Lung (tissue), 12 donors: ENCODE data around the gene PTPRJ. TPM values are rescaled to one million over a fixed set of nuclear protein-coding genes. Genes with fewer than 3 reads are reported as not detected.
A peak's percentile ranks its signal among the peaks of the same experiment; 100 is the strongest.

Source experiments
- ATAC-seq: fragments of 200-7000 bp; cut with Tn5 transposase; one replicate; pipeline ENCODE4 v1.9.1; 2020; ENCODE audit warnings: moderate number of reproducible peaks; ENCODE audit not compliant: insufficient read depth, low FRiP score
- DNase-seq, 3 donors: peaks; one replicate each; pipeline ENCODE4 v3.0.0-alpha.2; 2013 to 2017
- H3K27ac ChIP-seq, 2 donors: one replicate each; pipeline ENCODE4 v1.5.1; 2013; ENCODE audit warnings: mild to moderate bottlenecking in 2 of 2, moderate library complexity in 2 of 2, control low read depth in 1 of 2, inconsistent platforms in 1 of 2, low read depth in 1 of 2, low read length in 1 of 2
- H3K27me3 ChIP-seq, 3 donors: one replicate each; pipeline ENCODE4 v1.5.1; 2013; ENCODE audit warnings: low read length in 2 of 3; ENCODE audit not compliant: control insufficient read depth in 3 of 3, insufficient read depth in 3 of 3
- H3K36me3 ChIP-seq, 4 donors: one replicate each; pipeline ENCODE4 v1.5.1; 2013; ENCODE audit warnings: low read length in 4 of 4, mild to moderate bottlenecking in 1 of 4, moderate library complexity in 1 of 4; ENCODE audit not compliant: control insufficient read depth in 4 of 4, insufficient read depth in 4 of 4
- H3K4me1 ChIP-seq, 5 donors: one replicate each; pipeline ENCODE4 v1.5.1; 2013; ENCODE audit warnings: low read length in 5 of 5, mild to moderate bottlenecking in 2 of 5, moderate library complexity in 1 of 5; ENCODE audit not compliant: control insufficient read depth in 5 of 5, insufficient read depth in 5 of 5
- H3K4me3 ChIP-seq: one replicate; pipeline ENCODE4 v1.5.1; 2013; ENCODE audit warnings: mild to moderate bottlenecking, control low read depth, moderate library complexity
- H3K9ac ChIP-seq, 2 donors: one replicate each; pipeline ENCODE4 v1.5.1; 2013; ENCODE audit warnings: low read length in 2 of 2, control low read depth in 1 of 2; ENCODE audit not compliant: insufficient read depth in 1 of 2
- H3K9me3 ChIP-seq, 4 donors: one replicate each; pipeline ENCODE4 v1.5.1; 2013; ENCODE audit warnings: low read length in 3 of 4, mild to moderate bottlenecking in 1 of 4, moderate library complexity in 1 of 4; ENCODE audit not compliant: control insufficient read depth in 4 of 4, insufficient read depth in 3 of 4
- WGBS, 2 donors: extraction: QIAGEN DNeasy Blood & Tissue Kit; methylation state at CpG; one replicate each; pipeline ENCODE4 v1.1.7; 2013; 5-methylcytosine and 5-hydroxymethylcytosine counted together
- polyA plus RNA-seq, 2 donors: library from polyadenylated mRNA; stranded (reverse); fragments of 200-250 nt; gene quantifications; one replicate each; pipeline ENCODE4 v1.2.1, GENCODE V29; 2013
- total RNA-seq, 2 donors: library from RNA; depleted of rRNA in 1 of 2; stranded (reverse); fragments of >200 nt in 1 of 2; gene quantifications; one replicate each; pipeline ENCODE4 v1.2.1, GENCODE V29; 2014 to 2021
- TF ChIP-seq, protein P1 (sequence below): IDR thresholded peaks from 2 replicates; pipeline ENCODE4 v1.5.1; 2012; ENCODE audit warnings: mild to moderate bottlenecking; ENCODE audit errors: control extremely low read depth, extremely low read depth
- donor health status: control.
- donor health status: control.
- donor health status: Bipolar disorder and iron deficiency.
- donor health status: healthy.
- donor health status: DM: yes; HTN: yes; CAD: no.

The PTPRJ gene
- total and polyA plus RNA-seq, 4 donors, result 3.9 to 51.4 (median 32.0) TPM

DNA sequence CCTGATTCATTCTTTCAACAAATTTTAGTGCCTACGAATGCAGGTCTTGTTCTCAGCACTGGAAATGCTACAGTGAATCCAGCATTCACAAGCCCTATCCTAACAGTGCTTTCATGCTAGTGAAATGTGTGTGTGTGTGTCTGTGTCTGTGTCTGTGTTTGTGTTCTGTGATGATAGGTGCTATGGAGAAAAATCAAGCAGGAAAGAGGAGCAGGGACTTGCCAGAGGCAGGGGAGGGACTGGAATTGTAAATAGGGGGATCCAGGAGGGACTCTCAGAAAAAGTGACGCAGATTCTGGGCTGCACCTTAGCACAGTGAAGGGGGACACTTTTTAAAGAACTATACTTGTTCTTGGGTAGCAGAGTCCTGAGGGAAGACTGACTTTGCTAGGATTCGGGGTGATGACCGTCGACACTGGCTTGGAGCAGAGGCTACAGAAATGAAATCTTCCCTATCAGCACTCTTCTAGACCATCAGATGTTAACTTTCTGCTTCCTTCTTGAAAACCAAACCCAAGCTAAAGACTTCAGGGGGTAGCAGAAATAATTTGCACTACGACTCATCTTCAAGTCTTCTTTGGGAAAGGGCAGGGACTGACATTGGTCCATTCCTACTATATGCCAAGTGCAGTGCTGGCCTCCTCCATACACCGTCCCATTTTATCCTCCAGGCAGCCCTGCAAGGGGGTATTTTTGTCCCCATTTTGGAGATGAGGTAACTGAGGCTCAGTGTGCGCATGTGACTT is 39.3 kb upstream of the PTPRJ start:
- TF ChIP-seq, protein P1, sequence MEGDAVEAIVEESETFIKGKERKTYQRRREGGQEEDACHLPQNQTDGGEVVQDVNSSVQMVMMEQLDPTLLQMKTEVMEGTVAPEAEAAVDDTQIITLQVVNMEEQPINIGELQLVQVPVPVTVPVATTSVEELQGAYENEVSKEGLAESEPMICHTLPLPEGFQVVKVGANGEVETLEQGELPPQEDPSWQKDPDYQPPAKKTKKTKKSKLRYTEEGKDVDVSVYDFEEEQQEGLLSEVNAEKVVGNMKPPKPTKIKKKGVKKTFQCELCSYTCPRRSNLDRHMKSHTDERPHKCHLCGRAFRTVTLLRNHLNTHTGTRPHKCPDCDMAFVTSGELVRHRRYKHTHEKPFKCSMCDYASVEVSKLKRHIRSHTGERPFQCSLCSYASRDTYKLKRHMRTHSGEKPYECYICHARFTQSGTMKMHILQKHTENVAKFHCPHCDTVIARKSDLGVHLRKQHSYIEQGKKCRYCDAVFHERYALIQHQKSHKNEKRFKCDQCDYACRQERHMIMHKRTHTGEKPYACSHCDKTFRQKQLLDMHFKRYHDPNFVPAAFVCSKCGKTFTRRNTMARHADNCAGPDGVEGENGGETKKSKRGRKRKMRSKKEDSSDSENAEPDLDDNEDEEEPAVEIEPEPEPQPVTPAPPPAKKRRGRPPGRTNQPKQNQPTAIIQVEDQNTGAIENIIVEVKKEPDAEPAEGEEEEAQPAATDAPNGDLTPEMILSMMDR, result no peak
- Histone ChIP-seq H3K36me3 (no peaks in the 10 kb centered on the region), H3K4me3 (no peak overlapping the region), H3K27me3 (no peaks in the 10 kb centered on the region), H3K9ac (no peak overlapping the region), H3K4me1 (peaks cover 0 to 3% (median 0%) of the 10 kb centered on the region in 5 donors), H3K9me3 (no peaks in the 10 kb centered on the region), H3K27ac (no peak overlapping the region)
- ATAC-seq (no peak), DNase-seq (no peak)
- WGBS, 2 donors, result 93 to 98% methylated on average over 8 of the region's 8 CpGs

DNA sequence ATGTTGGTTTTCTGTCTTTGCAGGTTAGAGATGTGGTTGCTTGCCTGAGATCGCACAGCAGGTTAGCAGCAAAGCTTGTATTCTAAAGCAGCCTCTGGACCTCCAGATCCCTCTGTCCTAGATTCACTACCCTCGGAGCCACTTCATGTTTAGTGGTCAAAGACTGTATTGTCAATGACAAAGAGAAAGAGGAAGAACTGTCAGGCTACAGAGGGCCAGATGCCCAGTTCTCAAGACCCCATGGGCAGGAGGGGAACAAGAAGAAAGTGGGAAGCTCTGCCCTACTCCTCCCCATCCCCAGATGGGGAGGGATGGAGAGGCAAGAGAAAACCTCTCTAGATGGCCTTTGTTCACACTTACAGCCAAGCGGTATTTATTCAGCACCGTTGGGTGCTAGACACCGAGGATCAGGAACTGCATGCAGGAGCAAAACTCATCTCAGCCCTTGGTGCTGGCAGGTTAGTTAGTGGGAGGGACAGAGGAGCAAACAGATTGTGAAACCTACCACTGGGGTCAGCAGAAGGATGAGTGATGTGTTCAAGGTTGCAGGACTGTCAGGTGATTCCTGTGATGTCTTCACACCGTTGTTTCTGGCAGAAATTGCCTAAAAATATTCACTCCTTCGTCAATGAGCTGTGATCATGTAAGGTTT is 38.3 kb upstream of the PTPRJ start:
- Histone ChIP-seq H3K27me3 (no peaks in the 10 kb centered on the region), H3K36me3 (no peaks in the 10 kb centered on the region), H3K4me3 (no peak overlapping the region), H3K9me3 (no peaks in the 10 kb centered on the region), H3K9ac (no peak overlapping the region), H3K27ac (no peak overlapping the region), H3K4me1 (peaks cover 0 to 5% (median 0%) of the 10 kb centered on the region in 5 donors)
- ATAC-seq, result no peak
- DNase-seq, result no peak
- TF ChIP-seq, protein P1, result no peak
- WGBS, 2 donors, result 38 to 54% methylated on average over 7 of the region's 7 CpGs

DNA sequence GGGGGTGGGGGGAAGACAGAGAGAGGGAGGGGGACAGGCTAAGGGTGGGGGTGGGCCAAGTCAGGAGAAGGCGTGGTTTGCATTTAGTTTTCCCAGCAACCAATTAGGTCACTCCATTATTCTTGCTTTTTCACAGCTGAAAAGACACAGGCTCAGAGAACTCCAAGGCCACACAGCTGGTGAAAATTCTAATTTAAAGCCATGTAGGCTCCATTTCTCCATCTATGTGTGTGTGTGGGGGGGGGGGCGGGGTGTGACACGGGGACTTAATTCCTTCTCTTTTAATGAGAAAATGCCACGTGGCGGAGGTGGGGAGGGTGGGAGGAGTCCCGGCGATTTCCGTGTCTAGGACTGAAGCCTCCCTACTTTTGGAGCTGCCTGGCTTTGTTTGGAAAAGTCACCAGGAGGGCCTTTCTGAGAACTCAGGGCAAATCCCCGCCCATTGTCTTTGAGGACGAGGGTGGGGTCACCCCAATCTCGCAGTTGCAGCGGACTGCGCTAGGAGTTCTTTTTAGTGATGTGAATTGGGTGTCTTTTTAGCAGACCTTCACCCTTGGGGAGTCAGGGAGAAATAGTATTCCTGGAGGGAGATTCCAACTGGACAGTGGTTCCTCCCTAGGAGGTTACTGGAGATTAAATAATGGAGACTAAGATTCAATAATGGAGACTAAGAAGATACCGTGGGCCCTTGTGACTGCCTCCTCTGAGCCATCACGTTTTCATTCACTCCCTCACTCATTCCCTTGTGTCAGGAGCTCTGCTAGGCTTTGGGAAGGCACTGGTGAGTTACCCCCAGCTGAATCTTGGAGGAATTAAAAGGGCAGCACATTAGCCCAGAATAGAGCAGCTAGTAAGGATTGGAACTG is 36.4 kb upstream of the PTPRJ start:
- H3K9me3 ChIP-seq, result no peaks in the 10 kb centered on the region
- no peak overlapping the region for H3K9ac ChIP-seq
- no peak overlapping the region for H3K4me3 ChIP-seq
- H3K27me3 ChIP-seq, result no peaks in the 10 kb centered on the region
- 64 to 76% methylated on average over 15 of the region's 15 CpGs for WGBS, 2 donors
- H3K36me3 ChIP-seq, result no peaks in the 10 kb centered on the region
- peak in 1 of 3 donors; percentile 21 for DNase-seq
- H3K4me1 ChIP-seq, result peaks cover 0 to 4% (median 0%) of the 10 kb centered on the region in 5 donors
- no peak for ATAC-seq
- TF ChIP-seq, protein P1, result no peak
- H3K27ac ChIP-seq, result no peak overlapping the region
